H1 (cell line): ENCODE data around the gene DHPS. TPM values are rescaled to one million over a fixed set of nuclear protein-coding genes. Genes with fewer than 3 reads are reported as not detected.

Experiments
- CTCF ChIA-PET: fragments of 300-600 bp; sonication (Branson Sonifier 250); formaldehyde crosslinking; loops from one replicate; lab custom pipeline; 2021; ENCODE audit not compliant: partially characterized antibody; lab: Charles Lee
- POLR2A ChIA-PET: fragments of 300-600 bp; sonication (Branson Sonifier 250); formaldehyde crosslinking; loops from one replicate; lab custom pipeline; 2021; ENCODE audit warnings: inconsistent platforms; ENCODE audit not compliant: partially characterized antibody; lab: Charles Lee
- DNase-seq, 2 experiments: peaks; one replicate each; pipeline versions ENCODE4 v3.0.0 to v3.0.0-alpha.2; 2010 to 2022; ENCODE audit warnings: low spot score in 2 of 2, low read depth in 1 of 2, mixed read lengths in 1 of 2
- FAIRE-seq: peaks from 2 replicates; lab custom pipeline; 2011; peaks lifted over from hg19 to GRCh38; lab: Jason Lieb, UNC
- H2AFZ ChIP-seq: 2 replicates; pipeline ENCODE4 v1.8.1; 2012; ENCODE audit warnings: low read length, inconsistent platforms
- H2AK5ac ChIP-seq: 2 replicates; pipeline ENCODE4 v1.6.1; 2013; ENCODE audit warnings: low read depth, low read length
- H2BK120ac ChIP-seq: replicated peaks from 2 replicates; pipeline ENCODE3; 2013; ENCODE audit warnings: low read depth, low read length, inconsistent platforms
- H2BK12ac ChIP-seq: 2 replicates; pipeline ENCODE4 v1.6.1; 2013; ENCODE audit warnings: low read depth, low read length
- H2BK15ac ChIP-seq: 2 replicates; pipeline ENCODE4 v1.6.1; 2013; ENCODE audit warnings: low read length
- H2BK20ac ChIP-seq: 2 replicates; pipeline ENCODE4 v1.6.1; 2013; ENCODE audit warnings: low read length
- H2BK5ac ChIP-seq: 2 replicates; pipeline ENCODE4 v1.6.1; 2013; ENCODE audit warnings: low read depth, low read length
- H3K14ac ChIP-seq: 2 replicates; pipeline ENCODE4 v1.6.1; 2013; ENCODE audit warnings: inconsistent platforms; ENCODE audit not compliant: insufficient read length
- H3K18ac ChIP-seq: 2 replicates; pipeline ENCODE4 v1.6.1; 2013; ENCODE audit warnings: low read length; ENCODE audit errors: extremely low read depth
- H3K23ac ChIP-seq: 2 replicates; pipeline ENCODE4 v1.6.1; 2013; ENCODE audit warnings: inconsistent platforms; ENCODE audit not compliant: insufficient read length
- H3K23me2 ChIP-seq: 2 replicates; pipeline ENCODE4 v1.6.1; 2013; ENCODE audit warnings: low read depth, low read length
- H3K27ac ChIP-seq: 2 replicates; pipeline ENCODE4 v1.6.1; 2011; ENCODE audit warnings: low read depth, low read length, inconsistent platforms
- H3K27me3 ChIP-seq, 4 experiments: replicated peaks in 1 of 4; 1 replicate in 1 of 4; 2 replicates in 3 of 4; pipeline versions ENCODE4 v1.6.1 to v1.8.1; 2011 to 2013; ENCODE audit warnings: low read length in 3 of 4, mild to moderate bottlenecking in 3 of 4, inconsistent platforms in 2 of 4, mixed read lengths in 2 of 4, moderate library complexity in 1 of 4; ENCODE audit not compliant: control insufficient read depth in 3 of 4, insufficient read depth in 3 of 4; ENCODE audit errors: extremely low read depth in 1 of 4
- H3K36me3 ChIP-seq, 4 experiments: 2 replicates each; pipeline versions ENCODE4 v1.6.1 to v1.8.1; 2011 to 2013; ENCODE audit warnings: mild to moderate bottlenecking in 4 of 4, low read length in 3 of 4, moderate library complexity in 2 of 4, control low read depth in 1 of 4, inconsistent platforms in 1 of 4; ENCODE audit not compliant: insufficient read depth in 4 of 4, control insufficient read depth in 2 of 4
- H3K4ac ChIP-seq: replicated peaks from 2 replicates; pipeline ENCODE3; 2013; ENCODE audit warnings: low read length, low read depth, mixed read lengths, inconsistent platforms; ENCODE audit not compliant: insufficient read length
- H3K4me1 ChIP-seq, 4 experiments: replicated peaks in 1 of 4; 1 replicate in 1 of 4; 2 replicates in 3 of 4; pipeline versions ENCODE4 v1.6.1 to v1.8.1; 2011 to 2013; ENCODE audit warnings: low read length in 3 of 4, inconsistent platforms in 2 of 4, mixed read lengths in 1 of 4; ENCODE audit not compliant: insufficient read depth in 4 of 4, control insufficient read depth in 3 of 4
- H3K4me2 ChIP-seq, 2 experiments: 2 replicates each; pipeline versions ENCODE4 v1.6.1 to v1.8.1; 2011 to 2013; ENCODE audit warnings: low read depth in 2 of 2, low read length in 2 of 2, control low read depth in 1 of 2, inconsistent platforms in 1 of 2, mild to moderate bottlenecking in 1 of 2; ENCODE audit not compliant: insufficient read depth in 1 of 2
- H3K4me3 ChIP-seq, 4 experiments: fragments of 200-600, 300-600 bp in 1 of 4; sonication (generic), shearing (Covaris generic), sonication (Bioruptor Twin) in 1 of 4; 2 replicates each; pipeline versions ENCODE4 v1.5.1 to v1.8.1; 2011 to 2016; ENCODE audit warnings: low read length in 4 of 4, low read depth in 3 of 4, control low read depth in 2 of 4, inconsistent platforms in 2 of 4, mild to moderate bottlenecking in 2 of 4, mixed read lengths in 1 of 4, moderate library complexity in 1 of 4; ENCODE audit not compliant: insufficient read depth in 2 of 4; ENCODE audit errors: extremely low read depth in 1 of 4
- H3K56ac ChIP-seq: replicated peaks from 2 replicates; pipeline ENCODE3; 2013; ENCODE audit warnings: low read depth, mild to moderate bottlenecking, mixed read lengths, low read length, inconsistent platforms; ENCODE audit not compliant: insufficient read length
- H3K79me1 ChIP-seq: 2 replicates; pipeline ENCODE4 v1.6.1; 2013; ENCODE audit warnings: low read depth, low read length, control low read depth
- H3K79me2 ChIP-seq, 2 experiments: 2 replicates each; pipeline versions ENCODE4 v1.6.1 to v1.8.1; 2012 to 2013; ENCODE audit warnings: low read length in 2 of 2, mild to moderate bottlenecking in 2 of 2, inconsistent platforms in 1 of 2; ENCODE audit not compliant: insufficient read depth in 2 of 2, control insufficient read depth in 1 of 2
- H3K9ac ChIP-seq, 4 experiments: replicated peaks in 1 of 4; 1 replicate in 1 of 4; 2 replicates in 3 of 4; pipeline versions ENCODE4 v1.6.1 to v1.8.1; 2011 to 2013; ENCODE audit warnings: low read depth in 3 of 4, low read length in 3 of 4, control low read depth in 2 of 4, mild to moderate bottlenecking in 2 of 4, moderate library complexity in 2 of 4, inconsistent platforms in 1 of 4; ENCODE audit errors: extremely low read depth in 1 of 4
- H3K9me3 ChIP-seq, 2 experiments: 2 replicates each; pipeline versions ENCODE4 v1.6.1 to v1.8.1; 2012 to 2013; ENCODE audit warnings: mild to moderate bottlenecking in 2 of 2, moderate library complexity in 2 of 2, control low read depth in 1 of 2, inconsistent platforms in 1 of 2, low read depth in 1 of 2, low read length in 1 of 2, mixed read lengths in 1 of 2; ENCODE audit not compliant: insufficient read depth in 2 of 2
- H4K20me1 ChIP-seq, 2 experiments: replicated peaks in 1 of 2; 2 replicates each; pipeline versions ENCODE3 to v1.8.1; 2011 to 2013; ENCODE audit warnings: inconsistent platforms in 2 of 2, low read length in 2 of 2, mild to moderate bottlenecking in 1 of 2; ENCODE audit not compliant: insufficient read depth in 2 of 2, control insufficient read depth in 1 of 2
- H4K5ac ChIP-seq: 2 replicates; pipeline ENCODE4 v1.6.1; 2013; ENCODE audit warnings: low read length, low read depth, mixed read lengths, inconsistent platforms; ENCODE audit not compliant: insufficient read length
- H4K8ac ChIP-seq: 2 replicates; pipeline ENCODE4 v1.8.0; 2013; ENCODE audit warnings: mild to moderate bottlenecking, moderate library complexity, low read length, inconsistent platforms; ENCODE audit not compliant: insufficient read depth; ENCODE audit errors: extremely low read depth
- H4K91ac ChIP-seq: replicated peaks from 2 replicates; pipeline ENCODE3; 2013; ENCODE audit warnings: low read length, mixed read lengths, inconsistent platforms; ENCODE audit not compliant: insufficient read length
- ASH2L ChIP-seq: fragments of 200-600, 300-600 bp; sonication (generic); IDR thresholded peaks from one replicate; pipeline ENCODE4 v1.7.1; 2017; ENCODE audit warnings: low read length
- CBX8 ChIP-seq: fragments of 300-800, 300-1000 bp; sonication (generic); IDR thresholded peaks from 2 replicates; pipeline ENCODE4 v1.7.1; 2016; ENCODE audit warnings: low read depth, low read length, borderline replicate concordance
- CHD2 ChIP-seq: IDR thresholded peaks from 2 replicates; pipeline ENCODE4 v1.6.1; 2012; ENCODE audit warnings: low read length, improper control_type of control experiment
- EP300 ChIP-seq, 2 experiments: IDR thresholded peaks; 1 replicate in 1 of 2; 2 replicates in 1 of 2; pipeline ENCODE4 v1.6.1; 2011 to 2012; ENCODE audit warnings: low read depth in 2 of 2, low read length in 2 of 2, mild to moderate bottlenecking in 2 of 2, borderline replicate concordance in 1 of 2, inconsistent platforms in 1 of 2, moderate library complexity in 1 of 2
- GABPA ChIP-seq: IDR thresholded peaks from 2 replicates; pipeline ENCODE4 v1.6.1; 2011; ENCODE audit warnings: mild to moderate bottlenecking, low read length, moderate library complexity, borderline replicate concordance; ENCODE audit not compliant: insufficient read depth
- JUN ChIP-seq: IDR thresholded peaks from 2 replicates; pipeline ENCODE4 v1.6.1; 2011; ENCODE audit warnings: low read depth, mild to moderate bottlenecking, improper control_type of control experiment, low read length
- SAP30 ChIP-seq: fragments of 300-600 bp; sonication (generic); IDR thresholded peaks from 2 replicates; pipeline ENCODE4 v1.7.1; 2012; ENCODE audit warnings: low read length, moderate library complexity, mild to moderate bottlenecking, inconsistent platforms; ENCODE audit not compliant: insufficient read depth, insufficient replicate concordance
- SIX5 ChIP-seq: IDR thresholded peaks from 2 replicates; pipeline ENCODE4 v1.6.1; 2011; ENCODE audit warnings: mild to moderate bottlenecking, low read depth, low read length
- SP2 ChIP-seq: IDR thresholded peaks from 2 replicates; pipeline ENCODE4 v1.6.1; 2012; ENCODE audit warnings: mild to moderate bottlenecking, low read length, inconsistent platforms
- TAF1 ChIP-seq: IDR thresholded peaks from 2 replicates; pipeline ENCODE4 v1.6.1; 2011; ENCODE audit warnings: mild to moderate bottlenecking, low read depth, low read length
- WGBS, 2 experiments: shearing (Covaris generic) in 1 of 2; methylation state at CpG; one replicate each; pipeline versions ENCODE4 v1.1.6 to v1.1.7; 2013 to 2015; ENCODE audit warnings: low lambda C conversion rate in 2 of 2, mixed read lengths in 2 of 2, inconsistent platforms in 1 of 2, low coverage in 1 of 2, missing lambda C conversion rate in 1 of 2; ENCODE audit not compliant: insufficient replicate concordance in 2 of 2, insufficient coverage in 1 of 2, insufficient read length in 1 of 2; ENCODE audit errors: extremely low coverage in 1 of 2, missing lambda C conversion rate in 1 of 2; 5-methylcytosine and 5-hydroxymethylcytosine counted together
- polyA plus RNA-seq, 7 experiments: library from polyadenylated mRNA; depleted of rRNA in 3 of 7; stranded (reverse) in 5 of 7; unstranded in 2 of 7; fragments of >200 nt in 5 of 7; fragments of 200-250 nt in 2 of 7; gene quantifications; 1 replicate in 5 of 7; 2 replicates in 1 of 7; 4 replicates in 1 of 7; pipeline versions ENCODE4 v1.2.1 to v1.2.3, GENCODE V29; 2011 to 2013; ENCODE audit warnings: missing spikeins in 2 of 7, mixed read lengths in 2 of 7
- total RNA-seq: library from RNA; stranded (reverse); fragmentation: NEBNext Ultra II Directional; extraction: Animal tissue kit (Norgen Biotek cat#: 25700); gene quantifications from 2 replicates; pipeline ENCODE4 v1.2.1, GENCODE V29; 2021

Gene DHPS
- total and polyA plus RNA-seq, 2 of the 8 experiments (the other 6 are each of a cell fraction or from before 2014, with no cell fraction given), result 86.6 to 99.6 TPM

DNA sequence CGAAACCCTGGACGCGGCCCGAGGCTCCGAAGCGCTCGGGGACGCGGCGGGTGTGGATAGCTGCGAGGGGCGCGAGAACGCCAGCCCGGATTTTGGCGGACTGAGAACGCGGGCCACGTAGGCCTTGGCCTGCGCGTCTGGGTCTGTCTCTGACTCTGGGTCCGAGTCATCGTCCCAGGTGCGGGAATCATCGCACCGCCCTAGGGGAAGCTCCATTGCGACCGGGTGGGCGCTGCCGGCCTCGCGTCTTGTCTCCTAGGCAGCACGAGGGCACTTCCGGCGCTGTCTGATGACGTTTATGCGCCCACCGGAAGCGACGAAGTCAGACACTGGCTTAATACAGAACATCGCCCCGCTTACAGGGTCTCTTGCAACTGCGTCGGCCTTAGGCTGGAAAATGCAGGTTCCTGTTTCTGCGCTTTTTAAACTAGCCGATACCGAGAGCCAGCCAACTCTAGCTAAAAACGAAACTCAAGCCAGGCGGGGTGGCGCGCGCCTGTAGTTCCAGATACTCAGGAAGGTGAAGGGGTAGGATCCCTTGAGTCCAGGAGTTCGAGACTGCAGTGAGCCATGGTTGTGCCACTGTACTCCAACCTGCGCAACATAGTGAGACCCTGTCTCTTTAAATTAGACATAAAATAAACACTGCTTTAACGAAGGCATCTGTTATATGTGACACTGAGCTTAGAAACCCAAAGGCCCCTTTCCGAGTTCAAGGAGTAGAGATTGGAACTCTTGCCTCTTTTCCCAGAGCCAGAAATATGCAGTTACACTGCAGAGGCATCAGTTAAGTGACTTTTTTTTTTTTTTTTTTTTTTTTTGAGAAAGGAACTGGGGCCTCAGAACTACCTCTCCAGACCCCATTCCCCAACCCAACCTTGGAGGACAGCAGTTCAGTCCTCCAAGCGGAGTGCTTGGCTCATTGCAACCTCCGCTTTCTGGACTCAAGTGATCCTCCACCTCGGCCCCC, 15.0 kb upstream of the DHPS start, which contains the start of gene FBXW9:
Gene FBXW9 (minus strand): TSS at position 266 of the 970 bp plus-strand sequence. CDS start 50 bp downstream, at position 216.
- POLR2A ChIA-PET, result interaction anchor here (0.6 to 9.2 kb wide), 23 partner anchors 10 to 458 kb away, joined by 3 to 93 read pairs (median 4); partner anchors contain the start of genes BEST2, DHPS, GET3 and GNG14
- no peak within 1 kb of the TSS for H2BK15ac ChIP-seq
- H3K9ac ChIP-seq, result peak within 1 kb of the TSS in 3 of 4 experiments; percentile 75 to 93 (median 80); a peak in 6 of 7 replicates
- H3K27me3 ChIP-seq, result no peaks in the 10 kb centered on the region
- no peaks in the 10 kb centered on the region for H3K79me1 ChIP-seq
- no peak within 1 kb of the TSS for H3K4ac ChIP-seq
- peaks cover 9 to 29% (median 14%) of the 10 kb centered on the region in 4 experiments for H3K36me3 ChIP-seq
- H3K23ac ChIP-seq, result no peak within 1 kb of the TSS
- CTCF ChIA-PET, result interaction anchor here (0.6 to 1.7 kb wide), 7 partner anchors 9 to 188 kb away, joined by 3 to 6 read pairs (median 3); no protein-coding TSS in a partner anchor
- H2BK12ac ChIP-seq, result 0 out of 2 replicates have a peak within 1 kb of the TSS, but pooled peaks have one; percentile 60
- H3K9me3 ChIP-seq, result no peaks in the 10 kb centered on the region
- DNase-seq (peak; percentile 88 to 99), FAIRE-seq (peak; percentile 63)
- H3K4me1 ChIP-seq, result peaks cover 0 to 4% (median 3%) of the 10 kb centered on the region in 4 experiments; a peak in 2 of 7 replicates
- H3K4me2 ChIP-seq, result peak within 1 kb of the TSS; percentile 78 to 95
- no peak within 1 kb of the TSS for H2AK5ac ChIP-seq
- no peak within 1 kb of the TSS for H4K91ac ChIP-seq
- no peak within 1 kb of the TSS for H3K18ac ChIP-seq
- peak within 1 kb of the TSS; percentile 68 to 87 (median 82) for H3K4me3 ChIP-seq
- peaks cover 7% of the 10 kb centered on the region; the same call in 1 of the 2 replicates for H3K23me2 ChIP-seq
- peak within 1 kb of the TSS; percentile 67 for H4K5ac ChIP-seq
- H4K20me1 ChIP-seq, result peaks cover 4% of the 10 kb centered on the region in 2 experiments
- H2BK20ac ChIP-seq, result no peak within 1 kb of the TSS
- H3K14ac ChIP-seq, result no peak within 1 kb of the TSS
- peak within 1 kb of the TSS; percentile 24 for H2BK120ac ChIP-seq
- H3K56ac ChIP-seq, result no peak within 1 kb of the TSS
- WGBS, 2 experiments, result 13% methylated on average over 59 of the region's 59 CpGs; no CpG with 5 or more reads in 1 of the 2 experiments
- no peaks in the 10 kb centered on the region for H3K79me2 ChIP-seq
- peak within 1 kb of the TSS; percentile 91 for H2AFZ ChIP-seq
- H4K8ac ChIP-seq, result peak within 1 kb of the TSS; percentile 99
- peak within 1 kb of the TSS; percentile 63; the same call in 1 of the 2 replicates for H2BK5ac ChIP-seq
- H3K27ac ChIP-seq, result peak within 1 kb of the TSS; percentile 83
- TF ChIP-seq EP300 (IDR thresholded peaks at IDR 0.05; ENCODE audit: borderline replicate concordance in 1 of 2, low read depth in 2 of 2, low read length in 2 of 2) (no peak), ASH2L (peak; percentile 87), CHD2 (no peak), SP2 (no peak), GABPA (peak; percentile 98), CBX8 (no peak), TAF1 (peak; percentile 85), SAP30 (peak; percentile 99), JUN (no peak), SIX5 (peak; percentile 9; the same call in 1 of the 2 replicates)
